Measurements from ENCODE around the gene KRTAP9-8. TPM values are rescaled to one million over a fixed set of nuclear protein-coding genes. Genes with fewer than 3 reads are reported as not detected.
"Not testable (repeated sequence)": the region's sequence is repeated elsewhere in the genome, so short reads cannot be mapped to it uniquely, and the experiment has no call there.

The KRTAP9-8 gene, protein sequence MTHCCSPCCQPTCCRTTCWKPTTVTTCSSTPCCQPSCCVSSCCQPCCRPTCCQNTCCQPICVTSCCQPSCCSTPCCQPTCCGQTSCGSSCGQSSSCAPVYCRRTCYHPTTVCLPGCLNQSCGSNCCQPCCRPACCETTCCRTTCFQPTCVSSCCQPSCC
- total RNA-seq (2022), result not detected in 2 replicates
- Bru-seq, nascent RNA, result not detected
- not detected for BruChase-seq, experiment 1, labeled RNA remaining after a 6-hour chase
- BruChase-seq, experiment 2, labeled RNA remaining after a 2-hour chase, result not detected
- long read RNA-seq, result 0 reads

DNA sequence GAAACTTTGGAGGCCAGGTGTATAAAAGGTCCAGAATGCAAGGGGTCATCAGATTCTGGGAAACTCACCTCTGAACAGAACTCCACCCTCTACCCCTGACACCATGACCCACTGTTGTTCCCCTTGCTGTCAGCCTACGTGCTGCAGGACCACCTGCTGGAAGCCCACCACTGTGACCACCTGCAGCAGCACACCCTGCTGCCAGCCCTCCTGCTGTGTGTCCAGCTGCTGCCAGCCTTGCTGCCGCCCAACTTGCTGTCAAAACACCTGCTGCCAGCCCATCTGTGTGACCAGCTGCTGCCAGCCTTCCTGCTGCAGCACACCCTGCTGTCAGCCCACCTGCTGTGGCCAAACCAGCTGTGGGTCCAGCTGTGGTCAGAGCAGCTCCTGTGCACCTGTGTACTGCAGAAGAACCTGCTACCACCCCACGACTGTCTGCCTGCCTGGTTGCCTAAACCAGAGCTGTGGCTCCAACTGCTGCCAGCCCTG lies at the start of gene KRTAP9-8:
KRTAP9-8 (plus strand) TSS at position 51 of the 489 bp plus-strand sequence; CDS start at position 104, 53 bp downstream.
- H3K4me1 Mint-ChIP-seq (ENCODE audit: low read depth, unreplicated experiment); intact Hi-C loops (cut with micrococcal nuclease; ENCODE audit: unreplicated experiment); CTCF ChIA-PET; DNase-seq; BruUV-seq (replicated peaks); H3K27ac Mint-ChIP-seq (ENCODE audit: unreplicated experiment); H3K4me3 Mint-ChIP-seq (ENCODE audit: low read depth, unreplicated experiment); H3K36me3 Mint-ChIP-seq (ENCODE audit: insufficient read depth, unreplicated experiment); H3K27me3 Mint-ChIP-seq (ENCODE audit: unreplicated experiment): not testable (repeated sequence)
- peaks cover 10% of the 10 kb centered on the region for H3K9me3 Mint-ChIP-seq (ENCODE audit: low read depth, unreplicated experiment)

GRCh38 chr17:41189837-41190318 lies 47.9 kb upstream of the KRTAP9-8 start, which contains the start of gene KRTAP9-1:
TSS of gene KRTAP9-1 (plus strand) at chr17:41189887. CDS start at chr17:41189887, 0 bp downstream.
- intact Hi-C loops (cut with micrococcal nuclease; ENCODE audit: unreplicated experiment); H3K27me3 Mint-ChIP-seq (ENCODE audit: unreplicated experiment); DNase-seq; H3K36me3 Mint-ChIP-seq (ENCODE audit: insufficient read depth, unreplicated experiment); H3K9me3 Mint-ChIP-seq (ENCODE audit: low read depth, unreplicated experiment); H3K27ac Mint-ChIP-seq (ENCODE audit: unreplicated experiment); H3K4me1 Mint-ChIP-seq (ENCODE audit: low read depth, unreplicated experiment); H3K4me3 Mint-ChIP-seq (ENCODE audit: low read depth, unreplicated experiment); CTCF ChIA-PET; BruUV-seq (replicated peaks): not testable (repeated sequence)

DNA sequence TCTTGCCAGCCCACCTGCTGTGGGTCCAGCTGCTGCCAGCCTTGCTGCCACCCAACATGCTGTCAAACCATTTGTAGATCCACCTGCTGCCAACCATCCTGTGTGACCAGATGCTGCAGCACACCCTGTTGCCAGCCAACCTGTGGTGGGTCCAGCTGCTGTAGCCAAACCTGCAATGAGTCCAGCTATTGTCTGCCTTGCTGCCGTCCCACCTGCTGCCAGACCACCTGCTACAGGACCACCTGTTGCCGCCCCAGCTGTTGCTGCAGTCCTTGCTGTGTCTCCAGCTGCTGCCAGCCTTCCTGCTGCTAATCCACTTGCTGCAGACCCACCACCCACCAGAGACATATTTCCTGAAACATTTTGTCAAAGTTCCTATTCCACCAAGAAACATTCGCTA lies 47.5 kb upstream of the KRTAP9-8 start:
- Mint-ChIP-seq H3K9me3 (ENCODE audit: low read depth, unreplicated experiment) (no peaks in the 10 kb centered on the region), H3K27ac (ENCODE audit: unreplicated experiment) (no peak overlapping the region), H3K27me3 (ENCODE audit: unreplicated experiment) (peaks cover 10% of the 10 kb centered on the region), H3K4me3 (ENCODE audit: low read depth, unreplicated experiment) (no peak overlapping the region), H3K36me3 (ENCODE audit: insufficient read depth, unreplicated experiment) (no peaks in the 10 kb centered on the region), H3K4me1 (ENCODE audit: low read depth, unreplicated experiment) (no peaks in the 10 kb centered on the region)
- TF ChIP-seq, protein P1, sequence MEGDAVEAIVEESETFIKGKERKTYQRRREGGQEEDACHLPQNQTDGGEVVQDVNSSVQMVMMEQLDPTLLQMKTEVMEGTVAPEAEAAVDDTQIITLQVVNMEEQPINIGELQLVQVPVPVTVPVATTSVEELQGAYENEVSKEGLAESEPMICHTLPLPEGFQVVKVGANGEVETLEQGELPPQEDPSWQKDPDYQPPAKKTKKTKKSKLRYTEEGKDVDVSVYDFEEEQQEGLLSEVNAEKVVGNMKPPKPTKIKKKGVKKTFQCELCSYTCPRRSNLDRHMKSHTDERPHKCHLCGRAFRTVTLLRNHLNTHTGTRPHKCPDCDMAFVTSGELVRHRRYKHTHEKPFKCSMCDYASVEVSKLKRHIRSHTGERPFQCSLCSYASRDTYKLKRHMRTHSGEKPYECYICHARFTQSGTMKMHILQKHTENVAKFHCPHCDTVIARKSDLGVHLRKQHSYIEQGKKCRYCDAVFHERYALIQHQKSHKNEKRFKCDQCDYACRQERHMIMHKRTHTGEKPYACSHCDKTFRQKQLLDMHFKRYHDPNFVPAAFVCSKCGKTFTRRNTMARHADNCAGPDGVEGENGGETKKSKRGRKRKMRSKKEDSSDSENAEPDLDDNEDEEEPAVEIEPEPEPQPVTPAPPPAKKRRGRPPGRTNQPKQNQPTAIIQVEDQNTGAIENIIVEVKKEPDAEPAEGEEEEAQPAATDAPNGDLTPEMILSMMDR (IDR thresholded peaks at IDR 0.05; ENCODE audit: unreplicated experiment), result no peak
- no TSS peak for BruUV-seq (replicated peaks)
- intact Hi-C loops (cut with micrococcal nuclease; ENCODE audit: unreplicated experiment), result no loop called here
- CTCF ChIA-PET, result no interaction called here
- no peak for DNase-seq

GRCh38 chr17:41196068-41196467 lies 41.7 kb upstream of the KRTAP9-8 start:
- H3K4me3 Mint-ChIP-seq (ENCODE audit: low read depth, unreplicated experiment), result no peak overlapping the region
- H3K27me3 Mint-ChIP-seq (ENCODE audit: unreplicated experiment), result no peaks in the 10 kb centered on the region
- no TSS peak for BruUV-seq (replicated peaks)
- intact Hi-C loops (cut with micrococcal nuclease; ENCODE audit: unreplicated experiment), result no loop called here
- H3K27ac Mint-ChIP-seq (ENCODE audit: unreplicated experiment), result no peak overlapping the region
- H3K4me1 Mint-ChIP-seq (ENCODE audit: low read depth, unreplicated experiment), result no peaks in the 10 kb centered on the region
- DNase-seq, result no peak
- peaks cover 7% of the 10 kb centered on the region for H3K9me3 Mint-ChIP-seq (ENCODE audit: low read depth, unreplicated experiment)
- CTCF ChIA-PET, result no interaction called here
- H3K36me3 Mint-ChIP-seq (ENCODE audit: insufficient read depth, unreplicated experiment), result no peaks in the 10 kb centered on the region
- TF ChIP-seq, protein P1 (IDR thresholded peaks at IDR 0.05; ENCODE audit: unreplicated experiment), result no peak

DNA sequence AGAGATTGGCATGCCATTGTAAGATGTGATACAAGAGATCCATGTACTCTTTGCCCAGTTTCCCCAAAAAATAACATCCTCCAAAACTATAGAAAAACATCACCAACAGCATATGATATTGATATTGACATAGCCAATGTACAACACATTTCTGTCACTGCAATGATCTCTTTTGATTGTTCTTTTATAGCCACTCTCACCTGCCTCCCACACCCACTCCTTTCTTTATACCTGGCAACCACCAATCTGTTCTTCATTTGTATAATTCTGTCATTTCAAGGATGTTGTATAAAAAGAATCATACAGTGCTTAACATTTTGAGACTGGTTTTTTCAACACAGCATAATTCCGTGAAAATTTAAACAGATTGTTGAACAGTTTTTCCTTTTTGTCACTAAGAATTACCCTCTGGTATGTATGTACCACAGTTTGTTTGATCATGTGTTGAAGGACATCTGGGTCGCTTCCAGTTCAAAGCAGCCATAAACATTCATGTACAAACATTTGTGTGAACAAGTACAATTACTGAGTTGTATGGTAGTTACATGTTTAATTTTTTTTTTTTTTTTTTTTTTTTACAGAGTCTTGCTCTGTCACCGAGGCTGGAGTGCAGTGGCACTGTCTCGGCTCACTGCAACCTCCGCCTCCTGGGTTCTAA lies 38.2 kb upstream of the KRTAP9-8 start:
- Mint-ChIP-seq H3K4me3 (ENCODE audit: low read depth, unreplicated experiment) (no peak overlapping the region), H3K36me3 (ENCODE audit: insufficient read depth, unreplicated experiment) (no peaks in the 10 kb centered on the region), H3K9me3 (ENCODE audit: low read depth, unreplicated experiment) (peaks cover 7% of the 10 kb centered on the region), H3K4me1 (ENCODE audit: low read depth, unreplicated experiment) (no peaks in the 10 kb centered on the region), H3K27me3 (ENCODE audit: unreplicated experiment) (no peaks in the 10 kb centered on the region), H3K27ac (ENCODE audit: unreplicated experiment) (no peak overlapping the region)
- CTCF ChIA-PET, result interaction anchor here (0.6 kb wide), 1 partner anchor 634 kb away, joined by 8 read pairs; no protein-coding TSS in a partner anchor
- no TSS peak for BruUV-seq (replicated peaks)
- DNase-seq, result no peak
- TF ChIP-seq, protein P1 (IDR thresholded peaks at IDR 0.05; ENCODE audit: unreplicated experiment), result no peak
- intact Hi-C loops (cut with micrococcal nuclease; ENCODE audit: unreplicated experiment), result no loop called here

Measured in Calu3 (cell line).